NT2/D1 (cell line): ENCODE measurements around the gene SBF2.

Experiments
- DNase-seq: peaks from one replicate; pipeline ENCODE4 v3.0.0-alpha.2; 2011; ENCODE audit warnings: low read depth, low spot score
- H3K27me3 ChIP-seq: 2 replicates; pipeline ENCODE4 v1.6.0; 2011; ENCODE audit warnings: mild to moderate bottlenecking; ENCODE audit not compliant: insufficient read length, insufficient read depth
- H3K36me3 ChIP-seq: 2 replicates; pipeline ENCODE4 v1.6.1; 2011; ENCODE audit warnings: mild to moderate bottlenecking, low read length, mixed read lengths; ENCODE audit not compliant: insufficient read depth, insufficient read length
- H3K4me1 ChIP-seq: 2 replicates; pipeline ENCODE4 v1.5.1; 2011; ENCODE audit not compliant: insufficient read depth, insufficient read length
- H3K4me3 ChIP-seq: 2 replicates; pipeline ENCODE4 v1.5.1; 2011; ENCODE audit warnings: low read depth; ENCODE audit not compliant: insufficient read length
- H3K9ac ChIP-seq: 2 replicates; pipeline ENCODE4 v1.6.0; 2011; ENCODE audit warnings: low read depth; ENCODE audit not compliant: insufficient read length
- H3K9me3 ChIP-seq: 2 replicates; pipeline ENCODE4 v1.5.1; 2011; ENCODE audit warnings: mild to moderate bottlenecking, low read length; ENCODE audit not compliant: insufficient read depth
- SUZ12 ChIP-seq: IDR thresholded peaks from 2 replicates; pipeline ENCODE4 v1.6.1; 2011; ENCODE audit not compliant: insufficient read length, insufficient read depth; ENCODE audit errors: extremely low read depth
- YY1 ChIP-seq: IDR thresholded peaks from 2 replicates; pipeline ENCODE4 v1.6.1; 2011; ENCODE audit not compliant: insufficient read length, insufficient read depth
- ZNF274 ChIP-seq: IDR thresholded peaks from 2 replicates; pipeline ENCODE4 v1.6.1; 2011; ENCODE audit warnings: mild to moderate bottlenecking, low read depth, low read length

Gene SBF2

GRCh38 chr11:10051868-10052586 is 242.0 kb downstream of the SBF2 start:
- DNase-seq = no peak
- Histone ChIP-seq H3K4me3 (no peak overlapping the region), H3K4me1 (no peaks in the 10 kb centered on the region), H3K9me3 (no peaks in the 10 kb centered on the region), H3K9ac (no peak overlapping the region), H3K36me3 (no peaks in the 10 kb centered on the region), H3K27me3 (no peaks in the 10 kb centered on the region)
- TF ChIP-seq YY1 = no peak
- no peak for TF ChIP-seq ZNF274
- no peak for TF ChIP-seq SUZ12

- DNase-seq = no peak
- Histone ChIP-seq H3K27me3 (no peaks in the 10 kb centered on the region), H3K4me1 (no peaks in the 10 kb centered on the region), H3K4me3 (no peak overlapping the region), H3K36me3 (no peaks in the 10 kb centered on the region), H3K9ac (no peak overlapping the region), H3K9me3 (peaks cover 5% of the 10 kb centered on the region)
- TF ChIP-seq ZNF274 (no peak), SUZ12 (no peak), YY1 (no peak)
These were observed 243.5 kb downstream of the SBF2 start for GRCh38 chr11:10050561-10050960.

GRCh38 chr11:10049756-10050155 is 244.3 kb downstream of the SBF2 start:
- no peaks in the 10 kb centered on the region for H3K4me1 ChIP-seq
- no peaks in the 10 kb centered on the region for H3K36me3 ChIP-seq
- H3K4me3 ChIP-seq = no peak overlapping the region
- no peak for DNase-seq
- TF ChIP-seq YY1 (no peak), ZNF274 (no peak), SUZ12 (no peak)
- no peak overlapping the region for H3K9ac ChIP-seq
- peaks cover 13% of the 10 kb centered on the region for H3K9me3 ChIP-seq
- H3K27me3 ChIP-seq = no peaks in the 10 kb centered on the region

- Histone ChIP-seq H3K27me3 (no peaks in the 10 kb centered on the region), H3K4me1 (no peaks in the 10 kb centered on the region), H3K9ac (no peak overlapping the region), H3K4me3 (no peak overlapping the region), H3K9me3 (peaks cover 27% of the 10 kb centered on the region), H3K36me3 (no peaks in the 10 kb centered on the region)
- DNase-seq = no peak
- no peak for TF ChIP-seq YY1
- TF ChIP-seq ZNF274 = no peak
- no peak for TF ChIP-seq SUZ12
These were observed 245.7 kb downstream of the SBF2 start for GRCh38 chr11:10048350-10048749.

GRCh38 chr11:10044618-10045017 is 249.4 kb downstream of the SBF2 start:
- no peak overlapping the region for H3K4me3 ChIP-seq
- no peaks in the 10 kb centered on the region for H3K36me3 ChIP-seq
- H3K4me1 ChIP-seq = no peaks in the 10 kb centered on the region
- peaks cover 27% of the 10 kb centered on the region for H3K9me3 ChIP-seq
- H3K27me3 ChIP-seq = no peaks in the 10 kb centered on the region
- no peak for DNase-seq
- no peak overlapping the region for H3K9ac ChIP-seq
- TF ChIP-seq YY1 (no peak), ZNF274 (no peak), SUZ12 (no peak)

- H3K9me3 ChIP-seq = peaks cover 27% of the 10 kb centered on the region
- no peaks in the 10 kb centered on the region for H3K36me3 ChIP-seq
- H3K4me3 ChIP-seq = no peak overlapping the region
- H3K27me3 ChIP-seq = no peaks in the 10 kb centered on the region
- no peak for DNase-seq
- TF ChIP-seq SUZ12 (no peak), YY1 (no peak), ZNF274 (no peak)
- no peaks in the 10 kb centered on the region for H3K4me1 ChIP-seq
- H3K9ac ChIP-seq = no peak overlapping the region
These were observed 251.3 kb downstream of the SBF2 start for GRCh38 chr11:10042699-10043098.

- no peak for TF ChIP-seq ZNF274
- Histone ChIP-seq H3K9ac (no peak overlapping the region), H3K4me1 (no peaks in the 10 kb centered on the region), H3K36me3 (no peaks in the 10 kb centered on the region), H3K4me3 (no peak overlapping the region), H3K27me3 (no peaks in the 10 kb centered on the region), H3K9me3 (peaks cover 27% of the 10 kb centered on the region)
- DNase-seq = no peak
These were observed 252.1 kb downstream of the SBF2 start for GRCh38 chr11:10041748-10042446.
